Pancreas (tissue), 10 donors: ENCODE measurements around the gene SMIM11. TPM values are rescaled to one million over a fixed set of nuclear protein-coding genes. Genes with fewer than 3 reads are reported as not detected.

ENCODE experiments used
- ATAC-seq, 4 donors: fragments of 200-7000 bp; cut with Tn5 transposase; one replicate each; pipeline versions ENCODE4 v1.8.0 to v1.9.1; 2020; ENCODE audit warnings: mild to moderate bottlenecking in 4 of 4, moderate library complexity in 4 of 4
- DNase-seq, 6 donors: peaks; one replicate each; pipeline ENCODE4 v3.0.0-alpha.2; 2020
- FAIRE-seq: peaks from 2 replicates; lab custom pipeline; 2012; peaks lifted over from hg19 to GRCh38; lab: Jason Lieb, UNC
- H3K27ac ChIP-seq, 4 donors: fragments of 200-600 bp; sonication (generic); 1 replicate in 3 of 4; 2 replicates in 1 of 4; pipeline versions ENCODE4 v1.5.0 to v1.8.0; 2020
- H3K27me3 ChIP-seq, 4 donors: fragments of 200-600 bp; one replicate each; pipeline ENCODE4 v1.8.0; 2021
- H3K36me3 ChIP-seq, 3 donors: fragments of 200-600 bp; sonication (generic) in 1 of 3; one replicate each; pipeline versions ENCODE4 v1.5.0 to v1.8.0; 2020 to 2021
- H3K4me1 ChIP-seq, 3 donors: fragments of 200-600 bp; one replicate each; pipeline ENCODE4 v1.8.0; 2021
- H3K4me3 ChIP-seq, 4 donors: fragments of 200-600 bp; sonication (generic) in 2 of 4; one replicate each; pipeline versions ENCODE4 v1.5.0 to v1.8.0; 2020 to 2021
- H3K9me3 ChIP-seq, 4 donors: fragments of 200-600 bp; one replicate each; pipeline ENCODE4 v1.8.0; 2021
- WGBS, 2 donors: extraction: QIAGEN DNeasy Blood & Tissue Kit; methylation state at CpG; one replicate each; pipeline ENCODE4 v1.1.7; 2013; 5-methylcytosine and 5-hydroxymethylcytosine counted together
- intact Hi-C, 3 donors: fragments of 100-400 bp; cut with DNase I; formaldehyde crosslinking; loops; one replicate each; pipeline versions ENCODE4 v1.11.1 to v1.14.2; 2022
- polyA plus RNA-seq, 2 donors: library from polyadenylated mRNA; stranded (reverse); fragments of 200-250 nt; gene quantifications; one replicate each; pipeline ENCODE4 v1.2.3, GENCODE V29; 2013
- total RNA-seq, 6 donors: library from RNA; stranded (reverse); fragmentation: NEBNext Ultra II Directional in 4 of 6; extraction: Animal tissue kit (Norgen Biotek cat#: 25700) in 4 of 6; gene quantifications; one replicate each; pipeline versions ENCODE4 v1.2.1 to v1.2.4, GENCODE V29; 2021 to 2023
- TF ChIP-seq, protein P1 (sequence below), 4 donors: fragments of 200-600 bp; sonication (generic) in 3 of 4; IDR thresholded peaks; one replicate each; pipeline versions ENCODE4 v1.5.0 to v1.8.0; 2021; ENCODE audit warnings: antibody characterized with exemption in 4 of 4
- donor health status: healthy with polysubstance abuse.
- donor health status: DM: no; HTN: no; CAD: no; lungs with moderate emphysema.
- donor health status: DM: no; HTN: no; CAD: no.
- donor health status: control.
- donor health status: control.
- donor health status: Bipolar disorder and iron deficiency.
- donor health status: DM: yes; HTN: yes; CAD: no.
- donor health status: DM: no; HTN: no; CAD: no.
- donor health status: DM: no; HTN: no; CAD: no.
- donor health status: DM: yes; HTN: yes; CAD: no.

The SMIM11 gene
- total and polyA plus RNA-seq, 8 donors, result 1.3 to 10.8 (median 3.3) TPM

DNA sequence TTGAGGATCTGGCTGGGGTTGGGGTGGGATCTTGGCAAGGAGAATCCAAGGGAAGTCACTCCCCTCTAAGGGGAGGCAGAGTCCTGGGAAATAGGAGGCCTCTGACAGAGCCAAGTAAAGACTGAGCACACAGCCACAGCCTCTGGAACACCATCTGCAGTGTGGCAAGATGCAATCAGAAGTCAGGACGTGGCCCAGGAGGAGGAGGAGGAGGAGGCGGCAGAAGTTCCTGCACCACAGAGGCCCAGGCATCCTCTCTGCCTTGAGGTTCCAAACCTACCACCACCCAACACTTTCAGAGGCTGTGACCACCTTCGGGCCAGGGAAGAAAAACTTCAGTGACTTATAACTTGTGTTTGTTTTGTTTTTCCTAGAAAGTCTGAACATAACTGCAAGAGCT lies 35.2 kb upstream of the SMIM11 start:
- no peak overlapping the region for H3K4me3 ChIP-seq
- no peaks in the 10 kb centered on the region for H3K27me3 ChIP-seq
- TF ChIP-seq, protein P1, sequence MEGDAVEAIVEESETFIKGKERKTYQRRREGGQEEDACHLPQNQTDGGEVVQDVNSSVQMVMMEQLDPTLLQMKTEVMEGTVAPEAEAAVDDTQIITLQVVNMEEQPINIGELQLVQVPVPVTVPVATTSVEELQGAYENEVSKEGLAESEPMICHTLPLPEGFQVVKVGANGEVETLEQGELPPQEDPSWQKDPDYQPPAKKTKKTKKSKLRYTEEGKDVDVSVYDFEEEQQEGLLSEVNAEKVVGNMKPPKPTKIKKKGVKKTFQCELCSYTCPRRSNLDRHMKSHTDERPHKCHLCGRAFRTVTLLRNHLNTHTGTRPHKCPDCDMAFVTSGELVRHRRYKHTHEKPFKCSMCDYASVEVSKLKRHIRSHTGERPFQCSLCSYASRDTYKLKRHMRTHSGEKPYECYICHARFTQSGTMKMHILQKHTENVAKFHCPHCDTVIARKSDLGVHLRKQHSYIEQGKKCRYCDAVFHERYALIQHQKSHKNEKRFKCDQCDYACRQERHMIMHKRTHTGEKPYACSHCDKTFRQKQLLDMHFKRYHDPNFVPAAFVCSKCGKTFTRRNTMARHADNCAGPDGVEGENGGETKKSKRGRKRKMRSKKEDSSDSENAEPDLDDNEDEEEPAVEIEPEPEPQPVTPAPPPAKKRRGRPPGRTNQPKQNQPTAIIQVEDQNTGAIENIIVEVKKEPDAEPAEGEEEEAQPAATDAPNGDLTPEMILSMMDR (IDR thresholded peaks at IDR 0.05), result no peak
- no peaks in the 10 kb centered on the region for H3K4me1 ChIP-seq
- H3K9me3 ChIP-seq, result no peaks in the 10 kb centered on the region
- no peaks in the 10 kb centered on the region for H3K36me3 ChIP-seq
- no peak for ATAC-seq
- intact Hi-C loops, result no loop called here
- 61 to 79% methylated on average over 3 of the region's 3 CpGs for WGBS, 2 donors
- DNase-seq, result no peak
- H3K27ac ChIP-seq, result no peak overlapping the region
- FAIRE-seq, result no peak

DNA sequence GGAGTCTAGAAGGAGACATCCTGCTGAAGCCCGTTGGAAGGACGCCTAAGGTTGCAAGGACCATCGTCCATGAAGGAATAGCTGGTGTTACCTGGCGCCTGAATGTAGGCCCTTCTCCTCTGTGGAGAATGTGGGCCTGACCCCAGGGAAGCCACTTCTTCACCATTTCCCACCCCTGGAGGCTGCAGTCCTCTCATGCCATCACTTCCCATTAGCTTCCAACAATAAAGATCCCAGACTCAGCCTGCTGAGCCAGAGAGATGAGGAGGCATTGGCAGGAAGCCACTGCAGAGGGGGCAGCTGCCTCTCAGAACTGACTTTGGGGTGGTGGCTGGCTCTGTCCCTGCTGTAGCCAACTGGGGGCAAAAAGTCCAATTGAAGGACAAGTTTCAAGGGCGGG lies 32.8 kb upstream of the SMIM11 start:
- H3K27ac ChIP-seq, result no peak overlapping the region
- H3K36me3 ChIP-seq, result no peaks in the 10 kb centered on the region
- H3K4me3 ChIP-seq, result no peak overlapping the region
- ATAC-seq (no peak), FAIRE-seq (no peak), DNase-seq (no peak)
- TF ChIP-seq, protein P1 (IDR thresholded peaks at IDR 0.05), result no peak
- WGBS, 2 donors, result 70 to 91% methylated on average over 5 of the region's 5 CpGs
- no peaks in the 10 kb centered on the region for H3K9me3 ChIP-seq
- intact Hi-C loops, result no loop called here
- H3K4me1 ChIP-seq, result no peaks in the 10 kb centered on the region
- no peaks in the 10 kb centered on the region for H3K27me3 ChIP-seq

DNA sequence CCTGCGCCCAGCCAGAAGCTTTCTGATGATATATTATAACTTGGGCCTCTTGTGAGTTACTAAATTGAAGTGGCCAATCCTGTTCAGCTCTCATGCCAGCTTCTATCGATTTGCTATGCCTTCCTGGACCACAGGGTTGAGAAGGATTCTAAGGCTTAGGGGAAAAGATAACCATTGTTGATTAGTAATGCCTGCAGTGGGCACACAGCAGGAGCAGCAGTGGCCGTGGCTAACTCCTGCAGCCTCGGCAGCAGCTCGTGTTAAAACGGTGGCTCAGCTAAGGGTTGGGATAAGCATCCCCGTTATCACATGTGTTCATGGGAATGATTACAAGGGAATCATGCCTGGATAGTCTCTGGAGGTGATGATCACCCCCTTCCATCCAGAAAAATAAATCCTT lies 32.0 kb upstream of the SMIM11 start:
- H3K27me3 ChIP-seq, result no peaks in the 10 kb centered on the region
- 66 to 76% methylated on average over 7 of the region's 7 CpGs for WGBS, 2 donors
- no peak for FAIRE-seq
- no peaks in the 10 kb centered on the region for H3K9me3 ChIP-seq
- TF ChIP-seq, protein P1 (IDR thresholded peaks at IDR 0.05), result no peak
- DNase-seq, result no peak
- intact Hi-C loops, result no loop called here
- H3K36me3 ChIP-seq, result no peaks in the 10 kb centered on the region
- H3K27ac ChIP-seq, result no peak overlapping the region
- no peak for ATAC-seq
- no peak overlapping the region for H3K4me3 ChIP-seq
- no peaks in the 10 kb centered on the region for H3K4me1 ChIP-seq

DNA sequence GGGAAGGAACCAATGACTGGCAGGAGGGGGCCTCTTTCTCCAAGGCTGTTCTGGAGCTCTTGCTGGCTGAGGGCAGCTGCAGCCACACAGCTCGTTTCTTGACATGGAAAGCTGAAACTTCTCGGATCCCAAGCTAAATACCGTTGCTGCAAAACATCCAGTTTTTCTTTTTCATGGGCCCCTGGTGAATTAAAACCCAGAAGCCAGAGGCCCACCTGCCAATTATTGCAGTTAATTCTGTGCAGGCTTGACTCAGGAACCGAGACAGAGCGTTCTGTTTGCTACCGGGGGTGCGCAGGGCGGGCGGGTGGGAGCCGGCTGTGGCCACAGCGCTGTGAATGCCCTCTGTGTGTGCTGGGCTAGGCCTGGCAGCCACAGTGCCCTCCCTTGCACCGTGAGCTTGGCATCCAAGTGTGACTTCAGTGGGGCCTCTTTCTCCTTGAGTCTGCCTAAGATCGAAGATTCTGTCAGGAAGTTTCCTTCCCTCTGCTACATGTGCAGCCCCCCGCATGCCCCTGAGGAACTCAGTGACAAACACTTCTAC lies 31.4 kb upstream of the SMIM11 start:
- no peaks in the 10 kb centered on the region for H3K9me3 ChIP-seq

DNA sequence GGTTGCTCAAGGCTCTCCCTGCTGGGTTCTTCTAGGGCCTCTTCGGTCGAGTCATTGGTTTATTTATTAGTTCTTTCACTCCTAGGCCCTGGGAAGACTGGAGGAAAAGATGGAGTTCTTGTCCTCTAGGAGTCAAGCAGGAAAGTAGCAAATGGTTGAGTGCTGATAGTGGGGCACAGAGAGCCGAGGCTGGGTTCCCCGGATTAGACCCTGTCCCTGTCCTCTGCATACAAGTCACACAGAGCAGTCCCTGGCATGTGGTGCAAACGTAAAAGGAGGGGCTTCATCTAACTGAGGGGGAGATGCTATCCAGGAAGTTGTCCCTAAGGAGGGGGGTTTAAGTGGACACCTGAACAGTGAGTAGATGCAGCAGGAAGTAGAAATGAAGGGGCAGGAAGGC lies 30.7 kb upstream of the SMIM11 start:
- 60 to 68% methylated on average over 5 of the region's 5 CpGs for WGBS, 2 donors
- Histone ChIP-seq H3K27me3 (no peaks in the 10 kb centered on the region), H3K4me1 (no peaks in the 10 kb centered on the region), H3K27ac (no peak overlapping the region), H3K36me3 (no peaks in the 10 kb centered on the region), H3K9me3 (no peaks in the 10 kb centered on the region), H3K4me3 (no peak overlapping the region)
- FAIRE-seq, result no peak
- intact Hi-C loops, result no loop called here
- TF ChIP-seq, protein P1 (IDR thresholded peaks at IDR 0.05), result no peak
- no peak for ATAC-seq
- no peak for DNase-seq

More for the DNA sequence above, 31.4 kb upstream of the SMIM11 start:
- intact Hi-C loops, result no loop called here
- TF ChIP-seq, protein P1 (IDR thresholded peaks at IDR 0.05), result no peak
- ATAC-seq, result no peak
- H3K4me1 ChIP-seq, result no peaks in the 10 kb centered on the region
- no peaks in the 10 kb centered on the region for H3K27me3 ChIP-seq
- no peaks in the 10 kb centered on the region for H3K36me3 ChIP-seq
- FAIRE-seq, result no peak
- 75 to 80% methylated on average over 14 of the region's 14 CpGs for WGBS, 2 donors
- DNase-seq, result no peak
- H3K27ac ChIP-seq, result no peak overlapping the region
- no peak overlapping the region for H3K4me3 ChIP-seq
